WTC11 (cell line): ENCODE data around the gene FAF1. TPM values are rescaled to one million over a fixed set of nuclear protein-coding genes. Genes with fewer than 3 reads are reported as not detected.

ENCODE experiments used
- ATAC-seq: fragments of 200-7000 bp; cut with Tn5 transposase; 2 replicates; pipeline ENCODE4 v1.10.0; 2021; ENCODE audit warnings: mild to moderate bottlenecking, moderate library complexity
- CTCF ChIA-PET: fragments of 300-600 bp; sonication (Branson Sonifier 250); formaldehyde crosslinking; loops from one replicate; lab custom pipeline; 2021; ENCODE audit warnings: antibody characterized with exemption; lab: Charles Lee
- POLR2A ChIA-PET: fragments of 350-600 bp; sonication (Branson Sonifier 250); formaldehyde crosslinking; loops from one replicate; lab custom pipeline; 2021; ENCODE audit warnings: antibody characterized with exemption; lab: Charles Lee
- DNase-seq: peaks from one replicate; pipeline ENCODE4 v3.0.0; 2021; ENCODE audit warnings: low spot score
- H3K27ac Mint-ChIP-seq: 2 replicates; pipeline ENCODE4 v1.8.0; 2021; ENCODE audit warnings: mixed read lengths
- H3K27me3 Mint-ChIP-seq: 2 replicates; pipeline ENCODE4 v1.8.0; 2021; ENCODE audit warnings: low read depth, mild to moderate bottlenecking, moderate library complexity, mixed read lengths
- H3K36me3 Mint-ChIP-seq: 2 replicates; pipeline ENCODE4 v1.8.0; 2021; ENCODE audit warnings: mixed read lengths
- H3K4me1 Mint-ChIP-seq: 2 replicates; pipeline ENCODE4 v1.8.0; 2022; ENCODE audit warnings: mixed read lengths
- H3K4me3 Mint-ChIP-seq: 2 replicates; pipeline ENCODE4 v1.8.0; 2021; ENCODE audit warnings: mild to moderate bottlenecking, moderate library complexity, mixed read lengths
- H3K9me3 Mint-ChIP-seq: 2 replicates; pipeline ENCODE4 v1.8.0; 2021; ENCODE audit warnings: mixed read lengths
- ATF2 ChIP-seq: sonication (generic); formaldehyde crosslinking; IDR thresholded peaks from 2 replicates; pipeline ENCODE4 v1.8.1; 2022; ENCODE audit warnings: low read depth, missing genetic modification reagents, borderline replicate concordance
- EMX1 ChIP-seq: fragments of 250-450 bp; sonication (Bioruptor Pico); IDR thresholded peaks from 2 replicates; pipeline ENCODE4 v1.8.0; 2021; ENCODE audit warnings: mild to moderate bottlenecking
- FOXJ3 ChIP-seq: sonication (generic); formaldehyde crosslinking; IDR thresholded peaks from 2 replicates; pipeline ENCODE4 v1.9.0; 2021; ENCODE audit warnings: missing genetic modification reagents, mild to moderate bottlenecking, borderline replicate concordance
- FOXK1 ChIP-seq: sonication (generic); formaldehyde crosslinking; IDR thresholded peaks from 2 replicates; pipeline ENCODE4 v1.8.0; 2022; ENCODE audit warnings: mild to moderate bottlenecking, moderate library complexity, missing genetic modification reagents
- GABPB1 ChIP-seq: sonication (generic); formaldehyde crosslinking; IDR thresholded peaks from 2 replicates; pipeline ENCODE4 v1.8.1; 2023; ENCODE audit warnings: mild to moderate bottlenecking, missing genetic modification reagents
- HMGXB4 ChIP-seq: sonication (generic); formaldehyde crosslinking; IDR thresholded peaks from 2 replicates; pipeline ENCODE4 v1.8.1; 2023; ENCODE audit warnings: mild to moderate bottlenecking, moderate library complexity, missing genetic modification reagents
- MYBL2 ChIP-seq: sonication (generic); formaldehyde crosslinking; IDR thresholded peaks from 2 replicates; pipeline ENCODE4 v1.8.1; 2023; ENCODE audit warnings: mild to moderate bottlenecking, moderate library complexity, missing genetic modification reagents
- NR2C2 ChIP-seq: sonication (generic); formaldehyde crosslinking; IDR thresholded peaks from 2 replicates; pipeline ENCODE4 v1.8.0; 2022; ENCODE audit warnings: mild to moderate bottlenecking, missing genetic modification reagents
- PREB ChIP-seq: sonication (generic); formaldehyde crosslinking; IDR thresholded peaks from 2 replicates; pipeline ENCODE4 v1.8.1; 2022; ENCODE audit warnings: mild to moderate bottlenecking, missing genetic modification reagents, moderate library complexity, borderline replicate concordance
- PRRX2 ChIP-seq: fragments of 250-450 bp; sonication (Bioruptor Pico); IDR thresholded peaks from 2 replicates; pipeline ENCODE4 v1.8.0; 2021; ENCODE audit warnings: mild to moderate bottlenecking
- TCF7 ChIP-seq: sonication (generic); formaldehyde crosslinking; IDR thresholded peaks from 2 replicates; pipeline ENCODE4 v1.8.0; 2022; ENCODE audit warnings: mild to moderate bottlenecking, low read depth, missing genetic modification reagents, moderate library complexity
- TEAD4 ChIP-seq: sonication (generic); formaldehyde crosslinking; IDR thresholded peaks from 2 replicates; pipeline ENCODE4 v1.8.0; 2022; ENCODE audit warnings: mild to moderate bottlenecking, missing genetic modification reagents
- TP53 ChIP-seq: sonication (generic); formaldehyde crosslinking; IDR thresholded peaks from 2 replicates; pipeline ENCODE4 v1.8.1; 2023; ENCODE audit warnings: mild to moderate bottlenecking, missing genetic modification reagents
- USF2 ChIP-seq: sonication (generic); formaldehyde crosslinking; IDR thresholded peaks from 2 replicates; pipeline ENCODE4 v1.8.1; 2023; ENCODE audit warnings: mild to moderate bottlenecking, missing genetic modification reagents, moderate library complexity
- ZBTB21 ChIP-seq: sonication (generic); formaldehyde crosslinking; IDR thresholded peaks from 2 replicates; pipeline ENCODE4 v1.8.1; 2023; ENCODE audit warnings: mild to moderate bottlenecking, missing genetic modification reagents, borderline replicate concordance
- ZNF317 ChIP-seq: sonication (generic); formaldehyde crosslinking; IDR thresholded peaks from 2 replicates; pipeline ENCODE4 v1.8.1; 2023; ENCODE audit warnings: low read depth, mild to moderate bottlenecking, moderate library complexity, missing genetic modification reagents, borderline replicate concordance
- ZNF396 ChIP-seq: fragments of 250-450 bp; sonication (Bioruptor Pico); IDR thresholded peaks from 2 replicates; pipeline ENCODE4 v1.8.0; 2021; ENCODE audit warnings: mild to moderate bottlenecking, moderate library complexity, borderline replicate concordance
- ZNF425 ChIP-seq: fragments of 250-450 bp; sonication (Bioruptor Pico); conservative IDR thresholded peaks from 2 replicates; pipeline ENCODE4 v1.9.0; 2021; ENCODE audit warnings: mild to moderate bottlenecking
- total RNA-seq: library from RNA; stranded (reverse); gene quantifications from 3 replicates; pipeline ENCODE4 v1.2.3, GENCODE V29; 2021
- TF ChIP-seq, protein P1 (sequence below): fragments of 250-450 bp; sonication (Bioruptor Pico); IDR thresholded peaks from 2 replicates; pipeline ENCODE4 v1.9.0; 2021; ENCODE audit warnings: mild to moderate bottlenecking
- TF ChIP-seq, protein P2 (sequence below): fragments of 250-450 bp; sonication (Bioruptor Pico); IDR thresholded peaks from 2 replicates; pipeline ENCODE4 v1.9.0; 2021; ENCODE audit warnings: mild to moderate bottlenecking

Gene FAF1
- total RNA-seq, 1 experiment from 2014 or later, result 53.5 TPM

DNA sequence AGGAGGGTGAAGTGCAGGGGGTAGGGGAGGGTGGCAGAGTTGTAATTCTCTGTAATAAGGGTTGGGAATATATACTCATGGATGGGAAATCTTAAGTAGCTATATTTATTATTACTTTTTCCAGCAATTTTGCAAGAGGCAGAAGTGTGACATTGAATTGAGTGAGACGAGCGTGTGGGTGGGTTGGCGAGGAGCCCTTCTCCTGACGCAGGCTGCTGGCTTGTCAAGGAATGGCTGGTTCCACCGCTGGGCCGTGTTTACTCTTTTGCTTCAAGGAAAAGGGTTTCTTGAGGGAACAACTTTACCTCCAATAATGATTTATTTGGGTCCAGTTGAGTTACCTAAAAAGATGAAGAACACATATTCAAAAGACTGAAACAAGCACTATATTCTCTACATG, 518.9 kb downstream of the FAF1 start:
- no peaks in the 10 kb centered on the region for H3K9me3 Mint-ChIP-seq
- no peak overlapping the region for H3K27ac Mint-ChIP-seq
- H3K4me1 Mint-ChIP-seq, result no peaks in the 10 kb centered on the region
- no peak for TF ChIP-seq EMX1 (CRISPR knock-in tag)
- no peaks in the 10 kb centered on the region for H3K36me3 Mint-ChIP-seq
- CTCF ChIA-PET, result no interaction called here
- no peaks in the 10 kb centered on the region; the same call in 1 of the 2 replicates for H3K27me3 Mint-ChIP-seq
- DNase-seq (no peak), ATAC-seq (no peak)
- no peak overlapping the region for H3K4me3 Mint-ChIP-seq
- POLR2A ChIA-PET, result no interaction called here

DNA sequence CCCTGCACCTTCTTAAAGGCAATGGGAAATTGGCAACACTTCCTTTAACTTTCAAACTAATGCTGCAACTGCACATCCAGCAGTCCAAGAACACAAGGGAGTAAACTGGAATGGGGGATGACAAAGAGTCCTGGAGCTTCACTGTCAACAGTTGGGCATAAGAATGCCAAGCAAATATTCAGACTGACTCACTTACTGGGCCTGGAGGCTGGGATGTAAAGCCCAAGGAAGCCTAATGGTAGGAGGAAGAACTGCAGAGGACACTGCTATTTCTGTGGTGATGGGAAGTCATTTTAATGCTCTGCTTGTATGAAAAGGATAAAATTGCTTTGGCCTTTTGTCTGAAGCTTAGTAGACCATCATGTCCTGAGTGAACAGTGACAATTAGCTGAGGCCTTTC, 521.1 kb downstream of the FAF1 start:
- Mint-ChIP-seq H3K27me3 (peaks cover 16% of the 10 kb centered on the region), H3K9me3 (no peaks in the 10 kb centered on the region), H3K36me3 (no peaks in the 10 kb centered on the region), H3K4me3 (no peak overlapping the region), H3K27ac (no peak overlapping the region)
- ChIA-PET CTCF (no interaction called here), POLR2A (no interaction called here)
- ATAC-seq, result peak; percentile 77
- no peak for DNase-seq
- TF ChIP-seq ZBTB21 (CRISPR knock-in tag) (no peak), PREB (CRISPR knock-in tag) (no peak), FOXJ3 (CRISPR knock-in tag) (no peak), TEAD4 (CRISPR knock-in tag) (no peak), ZNF425 (CRISPR knock-in tag) (no peak), NR2C2 (CRISPR knock-in tag) (no peak), FOXK1 (no peak), ATF2 (CRISPR knock-in tag) (no peak), ZNF317 (CRISPR knock-in tag) (no peak)
- TF ChIP-seq, protein P1, sequence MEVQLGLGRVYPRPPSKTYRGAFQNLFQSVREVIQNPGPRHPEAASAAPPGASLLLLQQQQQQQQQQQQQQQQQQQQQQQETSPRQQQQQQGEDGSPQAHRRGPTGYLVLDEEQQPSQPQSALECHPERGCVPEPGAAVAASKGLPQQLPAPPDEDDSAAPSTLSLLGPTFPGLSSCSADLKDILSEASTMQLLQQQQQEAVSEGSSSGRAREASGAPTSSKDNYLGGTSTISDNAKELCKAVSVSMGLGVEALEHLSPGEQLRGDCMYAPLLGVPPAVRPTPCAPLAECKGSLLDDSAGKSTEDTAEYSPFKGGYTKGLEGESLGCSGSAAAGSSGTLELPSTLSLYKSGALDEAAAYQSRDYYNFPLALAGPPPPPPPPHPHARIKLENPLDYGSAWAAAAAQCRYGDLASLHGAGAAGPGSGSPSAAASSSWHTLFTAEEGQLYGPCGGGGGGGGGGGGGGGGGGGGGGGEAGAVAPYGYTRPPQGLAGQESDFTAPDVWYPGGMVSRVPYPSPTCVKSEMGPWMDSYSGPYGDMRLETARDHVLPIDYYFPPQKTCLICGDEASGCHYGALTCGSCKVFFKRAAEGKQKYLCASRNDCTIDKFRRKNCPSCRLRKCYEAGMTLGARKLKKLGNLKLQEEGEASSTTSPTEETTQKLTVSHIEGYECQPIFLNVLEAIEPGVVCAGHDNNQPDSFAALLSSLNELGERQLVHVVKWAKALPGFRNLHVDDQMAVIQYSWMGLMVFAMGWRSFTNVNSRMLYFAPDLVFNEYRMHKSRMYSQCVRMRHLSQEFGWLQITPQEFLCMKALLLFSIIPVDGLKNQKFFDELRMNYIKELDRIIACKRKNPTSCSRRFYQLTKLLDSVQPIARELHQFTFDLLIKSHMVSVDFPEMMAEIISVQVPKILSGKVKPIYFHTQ (CRISPR knock-in tag), result no peak
- TF ChIP-seq, all 79 proteins: peak for 0
- H3K4me1 Mint-ChIP-seq, result no peaks in the 10 kb centered on the region

DNA sequence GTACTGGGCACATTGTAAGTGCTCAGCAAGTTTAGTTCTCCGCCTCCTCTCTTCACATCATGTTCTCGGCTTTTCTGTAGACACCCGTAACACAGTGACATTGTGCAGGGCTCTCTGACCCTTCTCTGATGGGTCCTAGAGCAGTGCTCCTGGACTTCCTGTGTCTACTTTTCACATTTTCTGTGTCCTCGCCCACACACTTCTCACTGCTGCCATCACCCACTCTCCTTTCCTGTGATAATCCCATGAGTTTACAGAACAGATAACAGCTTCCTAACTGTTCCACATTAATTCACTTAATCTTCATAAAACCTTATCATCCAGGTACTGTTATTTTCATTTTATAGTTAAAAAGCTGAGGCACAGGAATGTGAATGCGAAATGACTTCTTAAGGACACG, 523.6 kb downstream of the FAF1 start:
- Mint-ChIP-seq H3K27ac (no peak overlapping the region), H3K36me3 (no peaks in the 10 kb centered on the region)
- TF ChIP-seq USF2 (no peak), GABPB1 (CRISPR knock-in tag) (no peak), HMGXB4 (CRISPR knock-in tag) (no peak), PRRX2 (CRISPR knock-in tag) (no peak), TCF7 (CRISPR knock-in tag) (no peak), TP53 (no peak), ZNF317 (CRISPR knock-in tag) (no peak), ZNF396 (no peak), FOXJ3 (CRISPR knock-in tag) (no peak), MYBL2 (no peak)
- TF ChIP-seq, protein P2, sequence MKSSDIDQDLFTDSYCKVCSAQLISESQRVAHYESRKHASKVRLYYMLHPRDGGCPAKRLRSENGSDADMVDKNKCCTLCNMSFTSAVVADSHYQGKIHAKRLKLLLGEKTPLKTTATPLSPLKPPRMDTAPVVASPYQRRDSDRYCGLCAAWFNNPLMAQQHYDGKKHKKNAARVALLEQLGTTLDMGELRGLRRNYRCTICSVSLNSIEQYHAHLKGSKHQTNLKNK (CRISPR knock-in tag), result no peak
- TF ChIP-seq, all 79 proteins: peak for 0
- ChIA-PET POLR2A (no interaction called here), CTCF (no interaction called here)
- H3K27me3 Mint-ChIP-seq, result peaks cover 41% of the 10 kb centered on the region
- H3K4me3 Mint-ChIP-seq, result no peak overlapping the region
- DNase-seq (no peak), ATAC-seq (no peak)
- H3K4me1 Mint-ChIP-seq, result 0 out of 2 replicates have a peak, but pooled peaks cover under 1% of the 10 kb centered on the region
- H3K9me3 Mint-ChIP-seq, result no peaks in the 10 kb centered on the region
